ELR (cell line): ENCODE results near the gene RNPS1.

ENCODE experiments used
- DNase-seq: peaks from one replicate; pipeline ENCODE4 v3.0.0-alpha.2; 2015; ENCODE audit warnings: low read depth

The RNPS1 gene

GRCh38 chr16:2235695-2236336 is 32.1 kb downstream of the RNPS1 start:
- no peak for DNase-seq

DNA sequence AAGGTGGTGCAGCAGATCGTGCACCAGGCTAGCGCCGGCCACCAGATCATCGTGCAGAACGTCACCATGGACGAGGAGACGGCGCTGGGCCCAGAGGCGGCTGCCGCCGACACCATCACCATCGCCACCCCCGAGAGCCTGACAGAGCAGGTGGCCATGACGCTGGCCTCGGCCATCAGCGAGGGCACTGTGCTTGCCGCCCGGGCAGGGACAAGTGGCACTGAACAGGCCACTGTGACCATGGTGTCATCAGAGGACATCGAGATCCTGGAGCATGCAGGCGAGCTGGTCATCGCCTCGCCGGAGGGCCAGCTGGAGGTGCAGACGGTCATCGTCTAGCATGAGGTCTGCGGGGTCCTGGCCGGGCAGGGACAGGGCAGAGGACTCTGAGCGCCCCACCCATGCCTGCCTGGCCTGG is 32.7 kb downstream of the RNPS1 start:
- no peak for DNase-seq

DNA sequence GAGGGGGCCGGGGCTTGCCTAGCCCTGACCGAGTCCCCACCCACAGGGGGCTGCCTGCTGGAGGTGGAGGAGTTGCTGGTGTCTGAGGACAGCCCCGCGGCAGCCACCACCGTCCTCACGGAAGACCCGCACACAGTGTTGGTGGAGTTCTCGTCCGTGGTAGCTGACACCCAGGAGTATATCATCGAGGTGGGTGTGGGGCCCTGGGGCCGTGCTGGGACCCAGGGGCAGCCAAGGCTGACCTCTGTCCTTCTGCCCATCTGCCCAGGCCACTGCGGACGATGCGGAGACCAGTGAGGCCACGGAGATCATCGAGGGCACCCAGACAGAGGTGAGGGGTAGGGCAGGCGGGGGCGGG is 33.1 kb downstream of the RNPS1 start:
- no peak for DNase-seq

- no peak for DNase-seq
Observed at GRCh38 chr16:2233872-2234812, 33.8 kb downstream of the RNPS1 start.

- DNase-seq, result no peak
Observed at GRCh38 chr16:2233046-2233775, 34.7 kb downstream of the RNPS1 start.

DNA sequence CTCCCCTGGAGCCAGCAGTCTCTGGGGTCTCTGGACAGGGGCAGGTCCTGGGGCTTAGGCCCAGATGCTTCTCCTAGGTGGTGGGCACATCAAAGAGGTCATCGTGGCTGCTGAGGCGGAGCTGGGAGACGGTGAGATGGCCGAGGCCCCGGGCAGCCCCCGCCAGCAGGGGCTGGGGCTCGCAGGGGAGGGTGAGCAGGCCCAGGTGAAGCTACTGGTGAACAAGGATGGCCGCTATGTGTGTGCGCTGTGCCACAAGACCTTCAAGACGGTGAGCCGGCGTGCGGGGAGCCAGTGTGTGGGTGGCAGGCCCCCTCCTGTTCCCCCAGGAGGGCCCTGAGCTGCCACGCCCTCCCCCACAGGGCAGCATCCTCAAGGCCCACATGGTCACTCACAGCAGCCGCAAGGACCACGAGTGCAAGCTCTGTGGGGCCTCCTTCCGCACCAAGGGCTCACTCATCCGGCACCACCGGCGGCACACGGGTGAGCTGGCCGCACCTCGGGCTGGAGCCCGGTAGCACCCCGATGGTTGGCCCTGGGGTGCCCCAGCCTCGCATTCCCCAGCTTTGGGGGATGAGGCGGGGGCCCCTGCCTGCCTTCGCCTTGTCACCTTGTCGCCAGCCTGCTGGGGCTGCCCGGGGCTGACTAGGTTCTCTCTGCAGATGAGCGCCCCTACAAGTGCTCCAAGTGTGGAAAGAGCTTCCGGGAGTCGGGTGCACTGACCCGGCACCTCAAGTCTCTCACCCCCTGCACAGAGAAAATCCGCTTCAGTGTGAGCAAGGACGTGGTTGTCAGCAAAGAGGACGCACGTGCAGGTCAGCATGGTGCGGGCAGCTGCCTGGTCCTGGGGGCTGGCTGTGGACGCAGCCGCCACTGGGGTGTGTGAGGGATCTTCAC is 35.6 kb downstream of the RNPS1 start:
- DNase-seq, result no peak

DNA sequence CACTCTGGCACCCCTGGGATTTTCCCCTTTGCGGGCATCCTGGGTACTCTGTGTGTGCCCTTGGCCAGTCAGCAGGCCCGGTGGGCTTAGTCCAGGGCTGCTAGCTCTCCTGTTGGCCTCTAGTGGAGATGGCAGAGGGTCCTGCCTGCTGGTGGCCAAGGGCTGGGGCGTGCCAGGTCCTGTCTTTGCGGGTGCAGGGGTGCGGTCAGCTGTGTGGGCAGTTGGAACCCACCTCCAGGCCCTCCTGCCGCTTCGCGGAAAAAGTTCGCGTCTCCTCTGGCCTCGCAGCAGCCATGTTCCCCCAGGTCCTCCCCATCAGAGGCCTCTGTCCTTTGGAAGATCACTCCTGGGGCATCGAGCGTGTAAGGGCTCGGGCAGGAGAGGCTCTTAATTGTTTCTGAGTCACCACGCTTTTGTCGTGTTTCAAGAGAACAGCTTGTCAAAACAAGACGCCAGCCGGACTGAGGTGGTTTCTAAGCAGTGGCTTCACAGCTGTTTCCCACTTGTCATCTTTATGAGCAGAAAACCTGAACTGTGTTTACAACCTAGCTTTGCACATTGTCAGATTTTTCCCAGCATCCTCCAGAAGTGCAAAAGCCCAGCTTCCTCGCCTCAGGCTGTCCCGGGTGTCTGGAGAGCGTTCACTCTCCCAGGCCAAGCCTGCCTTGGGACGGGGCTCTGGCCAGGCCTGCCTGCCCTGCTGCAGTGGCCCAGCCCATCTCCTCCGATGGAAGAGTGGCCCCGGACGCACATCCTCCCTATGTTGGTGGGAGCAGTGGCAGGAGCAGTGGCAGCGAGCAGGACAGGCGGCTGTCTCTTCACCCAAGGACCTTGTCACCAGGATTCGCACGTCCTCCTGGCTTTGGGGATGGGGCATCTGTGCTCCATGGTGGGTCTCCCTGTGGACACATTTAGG is 36.7 kb downstream of the RNPS1 start:
- DNase-seq, result no peak

DNA sequence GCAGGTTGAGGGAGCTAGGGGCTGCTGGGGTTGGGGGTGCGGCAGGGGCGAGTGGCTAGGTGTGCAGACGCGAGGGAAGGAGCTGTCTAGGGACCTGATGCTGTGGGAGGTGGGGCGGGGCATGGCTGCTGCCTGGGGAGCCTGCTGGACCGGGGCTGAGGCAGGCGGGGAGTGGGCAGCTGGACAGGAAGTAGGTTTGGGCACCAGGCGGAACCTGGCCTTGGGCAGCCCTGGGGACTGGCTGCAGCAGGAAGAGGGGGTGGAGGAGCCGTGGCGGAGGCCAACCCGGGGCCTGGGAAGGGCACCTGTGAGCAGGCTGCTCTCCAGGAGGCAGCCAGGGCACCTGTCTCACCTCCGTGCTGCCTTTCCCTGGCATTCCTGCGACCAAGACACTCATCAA is 37.5 kb downstream of the RNPS1 start:
- no peak for DNase-seq

- no peak for DNase-seq
Observed at GRCh38 chr16:2229632-2230250, 38.2 kb downstream of the RNPS1 start.

- DNase-seq, result no peak
Observed at GRCh38 chr16:2229091-2229490, 38.8 kb downstream of the RNPS1 start.

- DNase-seq, result no peak
Observed at GRCh38 chr16:2228161-2228824, 39.6 kb downstream of the RNPS1 start.

DNA sequence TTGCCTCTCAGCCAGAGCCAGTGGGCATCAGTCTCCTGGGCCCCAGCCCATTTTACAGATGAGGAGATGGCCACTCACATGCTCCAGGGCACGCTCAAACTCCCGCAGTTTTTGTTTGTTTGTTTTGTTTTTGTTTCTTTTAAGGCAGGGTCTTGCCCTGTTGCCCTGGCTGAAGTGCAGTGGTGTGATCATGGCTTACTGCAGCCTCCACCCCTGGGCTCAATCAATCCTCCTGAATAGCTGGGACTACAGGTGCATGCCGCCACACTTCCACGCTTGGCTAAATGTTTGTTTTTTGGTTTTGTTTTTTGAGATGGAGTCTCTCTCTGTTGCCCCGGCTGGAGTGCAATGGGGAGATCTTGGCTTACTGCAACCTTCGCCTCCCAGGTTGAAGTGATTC is 41.0 kb downstream of the RNPS1 start:
- DNase-seq, result no peak

- no peak for DNase-seq
Observed at GRCh38 chr16:2226245-2226793, 41.6 kb downstream of the RNPS1 start.

GRCh38 chr16:2223942-2224486 is 43.9 kb downstream of the RNPS1 start:
- peak; percentile 61 for DNase-seq

- peak; percentile 99 for DNase-seq
Observed at GRCh38 chr16:2223221-2223941, 44.5 kb downstream of the RNPS1 start, which contains the start of gene E4F1. E4F1 (plus strand) TSS chr16:2223591; CDS start chr16:2223614, 23 bp downstream.

DNA sequence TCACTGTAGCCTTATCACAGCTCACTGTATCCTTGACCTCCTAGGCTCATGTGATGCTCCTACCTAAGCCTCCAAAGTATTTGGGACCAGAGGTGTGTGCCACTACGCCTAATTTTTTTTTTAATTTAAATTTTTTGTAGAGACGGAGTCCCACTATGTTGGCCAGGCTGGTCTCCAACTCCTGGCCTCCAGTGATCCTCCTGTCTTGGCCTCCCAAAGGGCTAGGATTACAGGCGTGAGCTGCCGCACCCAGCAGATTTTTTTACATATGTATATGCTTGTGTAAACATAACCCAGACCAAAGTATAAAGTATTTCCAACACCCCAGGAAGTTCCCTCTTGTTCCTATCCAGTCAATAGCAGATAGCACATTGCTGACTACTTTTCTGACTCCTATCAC is 51.6 kb downstream of the RNPS1 start:
- no peak for DNase-seq

GRCh38 chr16:2214719-2214968 is 53.3 kb downstream of the RNPS1 start, which contains the start of gene PGP:
PGP (minus strand) TSS chr16:2214840; CDS start chr16:2214777, 63 bp downstream.
- DNase-seq, result no peak
